ENCODE results near the gene TMEM161A. TPM values are rescaled to one million over a fixed set of nuclear protein-coding genes. Genes with fewer than 3 reads are reported as not detected.

TMEM161A gene
- polyA plus RNA-seq, 3 donors from 2014 or later, result 22.0 to 44.4 (median 32.3) TPM

DNA sequence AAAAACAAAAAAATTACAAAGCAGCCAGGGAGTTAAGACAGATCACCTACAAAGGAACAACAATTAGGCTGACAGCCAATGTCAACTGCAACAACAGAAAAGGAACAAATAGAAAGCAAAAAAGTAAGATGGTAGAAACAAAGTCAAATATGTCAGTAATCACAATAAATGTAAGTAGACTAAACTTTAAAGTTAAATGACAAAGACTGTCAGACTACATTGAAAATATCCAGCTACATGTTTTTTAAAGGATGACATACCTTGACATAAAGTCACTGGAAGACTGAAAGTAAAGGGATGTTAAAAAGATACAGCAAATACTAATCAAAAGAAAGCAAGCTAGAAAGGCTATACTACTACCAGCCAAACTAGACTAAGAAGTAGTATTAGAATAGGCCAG is 14.9 kb downstream of the TMEM161A start:
- Mint-ChIP-seq H3K4me3 (no peak overlapping the region), H3K27me3 (ENCODE audit: low read depth in 3 of 3) (no peaks in the 10 kb centered on the region), H3K36me3 (peaks cover 12 to 22% (median 21%) of the 10 kb centered on the region in 3 donors), H3K27ac (no peak overlapping the region), H3K9me3 (peaks cover 0 to 4% (median 0%) of the 10 kb centered on the region in 6 donors), H3K4me1 (no peaks in the 10 kb centered on the region)
- no peak for DNase-seq

DNA sequence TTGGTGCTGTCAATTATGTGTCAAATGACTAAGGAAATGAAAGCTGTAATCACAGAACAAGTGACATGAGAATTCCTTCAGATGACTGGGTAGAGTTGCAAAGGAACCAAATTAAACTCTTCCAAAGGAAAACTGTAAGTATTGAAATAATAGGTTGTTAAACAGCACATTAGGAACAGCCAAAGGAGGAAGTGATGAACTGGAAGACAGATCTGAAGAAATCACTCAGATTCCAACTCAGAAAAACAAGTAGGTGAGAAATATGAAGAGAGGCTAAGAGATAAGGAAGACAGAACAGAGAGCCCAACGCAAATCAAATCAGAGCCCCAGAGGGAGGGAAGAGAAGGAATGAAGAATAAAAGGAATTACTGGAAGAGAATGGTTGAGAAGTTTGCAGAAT is 15.4 kb downstream of the TMEM161A start:
- H3K27ac Mint-ChIP-seq, result peak overlapping the region in 1 of 6 donors; percentile 15
- peaks cover 0 to 4% (median 0%) of the 10 kb centered on the region in 6 donors for H3K9me3 Mint-ChIP-seq
- no peaks in the 10 kb centered on the region for H3K27me3 Mint-ChIP-seq (ENCODE audit: low read depth in 3 of 3)
- peaks cover 12 to 21% (median 21%) of the 10 kb centered on the region in 3 donors for H3K36me3 Mint-ChIP-seq
- H3K4me1 Mint-ChIP-seq, result no peaks in the 10 kb centered on the region
- H3K4me3 Mint-ChIP-seq, result no peak overlapping the region
- no peak for DNase-seq

DNA sequence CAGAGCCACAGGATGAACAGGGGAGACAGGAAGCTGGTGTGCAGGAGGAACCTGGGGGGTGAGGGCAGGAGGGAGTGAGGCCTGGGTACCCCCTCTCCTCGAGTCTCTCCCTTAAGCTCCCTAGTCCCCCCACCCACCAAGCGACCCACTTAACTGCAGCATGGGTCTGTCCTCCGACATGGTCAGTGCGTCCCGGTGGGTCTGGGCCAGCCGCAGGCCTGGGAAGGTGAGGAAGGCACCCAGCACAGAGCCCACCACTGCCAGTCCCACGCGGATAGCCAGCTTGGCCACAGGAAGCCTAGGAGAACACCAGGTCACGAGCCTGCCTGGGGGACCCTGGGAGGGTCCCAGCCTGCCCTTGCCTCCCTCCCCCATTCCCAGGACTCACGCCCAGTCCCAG is 16.9 kb downstream of the TMEM161A start:
- Mint-ChIP-seq H3K4me3 (no peak overlapping the region), H3K4me1 (no peaks in the 10 kb centered on the region), H3K27ac (no peak overlapping the region), H3K27me3 (ENCODE audit: low read depth in 3 of 3) (no peaks in the 10 kb centered on the region), H3K9me3 (peaks cover 0 to 4% (median 0%) of the 10 kb centered on the region in 6 donors), H3K36me3 (peaks cover 12 to 21% (median 19%) of the 10 kb centered on the region in 3 donors)
- DNase-seq, result no peak

DNA sequence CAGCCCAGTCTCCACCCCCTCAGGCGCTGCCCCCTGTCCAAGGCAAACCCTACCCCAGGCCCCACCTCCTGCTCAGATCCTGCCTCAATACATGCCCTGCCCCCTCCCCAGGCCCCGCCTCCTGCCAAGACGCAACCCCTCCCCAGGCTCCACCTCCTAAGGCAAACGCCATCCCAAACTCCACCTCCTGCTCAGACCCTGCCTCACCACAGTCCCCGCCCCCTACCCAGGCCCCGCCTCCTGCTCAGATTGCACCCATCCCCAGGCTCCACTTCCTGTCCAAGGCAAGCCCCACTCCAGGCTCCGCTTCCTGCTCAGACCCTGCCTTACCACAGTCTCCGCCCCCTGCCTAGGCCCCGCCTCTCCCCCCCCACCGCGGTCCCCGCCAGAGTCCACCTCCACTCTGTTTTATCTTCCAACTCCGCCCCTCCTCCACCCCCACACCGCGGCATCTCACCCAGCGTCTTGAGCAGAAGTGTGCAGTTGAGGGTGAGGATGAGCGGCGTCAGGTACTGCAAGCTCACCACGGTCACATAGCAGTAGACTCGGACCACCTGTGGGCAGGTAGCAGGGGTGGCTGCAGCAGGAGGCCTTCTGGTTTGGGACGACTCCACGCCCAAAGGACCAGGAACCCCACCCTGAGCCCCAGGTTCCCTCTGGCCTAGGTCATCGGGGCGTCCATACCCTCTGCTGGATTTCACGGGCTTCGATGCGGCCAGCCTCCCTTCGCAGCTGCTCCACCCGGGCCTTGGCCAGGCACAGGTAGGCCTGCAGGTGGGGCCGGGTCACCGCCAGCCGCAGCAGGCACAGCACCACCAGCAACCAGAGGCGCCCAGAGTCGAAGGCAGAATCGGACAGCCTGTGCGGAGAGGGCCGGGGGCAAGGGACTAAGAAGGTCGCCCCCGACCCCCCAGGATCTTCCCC is 17.7 kb downstream of the TMEM161A start:
- Mint-ChIP-seq H3K4me3 (no peak overlapping the region), H3K9me3 (peaks cover 0 to 4% (median 0%) of the 10 kb centered on the region in 6 donors), H3K27me3 (ENCODE audit: low read depth in 3 of 3) (no peaks in the 10 kb centered on the region), H3K36me3 (peaks cover 12 to 21% (median 19%) of the 10 kb centered on the region in 3 donors), H3K27ac (no peak overlapping the region), H3K4me1 (no peaks in the 10 kb centered on the region)
- no peak for DNase-seq

DNA sequence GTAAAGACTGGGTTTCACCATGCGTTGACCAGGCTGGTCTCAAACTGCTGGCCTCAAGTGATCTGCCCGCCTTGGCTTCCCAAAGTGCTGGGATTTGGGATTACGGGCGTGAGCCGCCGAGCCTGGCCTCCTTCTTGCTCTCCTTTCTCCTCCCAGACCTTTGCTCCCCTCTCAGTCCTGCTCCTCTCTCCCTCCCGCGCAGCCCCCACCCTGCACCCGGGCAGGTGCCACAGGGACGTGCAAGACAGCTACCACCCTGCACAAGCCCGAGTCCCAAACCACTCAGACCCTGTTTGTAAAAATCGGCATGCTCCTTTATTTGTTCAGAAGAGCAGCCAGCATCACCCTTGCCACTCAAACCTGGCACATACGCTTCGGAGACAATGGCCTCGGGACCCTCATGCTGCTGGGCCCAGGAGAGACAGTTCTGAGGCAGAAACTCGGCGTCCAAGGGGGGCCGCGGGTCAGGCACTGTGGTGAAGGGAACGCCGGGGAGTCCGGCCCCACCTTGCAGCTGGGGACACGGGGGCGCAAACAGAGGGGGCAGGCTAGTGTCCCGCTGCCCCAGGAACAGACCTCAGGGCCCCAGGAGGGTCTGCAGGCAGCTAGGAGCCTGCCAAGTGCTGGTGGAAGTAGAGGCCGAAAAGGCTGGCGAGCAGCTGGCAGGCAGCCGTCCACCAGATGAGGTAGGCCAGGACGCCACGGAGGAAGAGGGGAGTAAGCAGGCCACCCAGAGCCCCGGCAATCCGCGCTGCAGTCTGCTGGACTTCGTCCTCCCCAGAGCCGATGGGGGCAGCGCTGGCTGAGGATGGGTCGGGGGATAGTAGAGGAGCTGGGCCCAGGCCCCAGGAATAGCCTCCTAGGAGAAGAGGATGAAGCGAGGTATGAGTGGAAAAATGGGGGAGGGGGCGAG is 18.7 kb downstream of the TMEM161A start:
- Mint-ChIP-seq H3K27me3 (ENCODE audit: low read depth in 3 of 3) (no peaks in the 10 kb centered on the region), H3K9me3 (peaks cover 0 to 4% (median 0%) of the 10 kb centered on the region in 6 donors), H3K4me1 (no peaks in the 10 kb centered on the region), H3K36me3 (peaks cover 12 to 21% (median 19%) of the 10 kb centered on the region in 3 donors), H3K27ac (no peak overlapping the region), H3K4me3 (no peak overlapping the region)
- DNase-seq, result no peak

DNA sequence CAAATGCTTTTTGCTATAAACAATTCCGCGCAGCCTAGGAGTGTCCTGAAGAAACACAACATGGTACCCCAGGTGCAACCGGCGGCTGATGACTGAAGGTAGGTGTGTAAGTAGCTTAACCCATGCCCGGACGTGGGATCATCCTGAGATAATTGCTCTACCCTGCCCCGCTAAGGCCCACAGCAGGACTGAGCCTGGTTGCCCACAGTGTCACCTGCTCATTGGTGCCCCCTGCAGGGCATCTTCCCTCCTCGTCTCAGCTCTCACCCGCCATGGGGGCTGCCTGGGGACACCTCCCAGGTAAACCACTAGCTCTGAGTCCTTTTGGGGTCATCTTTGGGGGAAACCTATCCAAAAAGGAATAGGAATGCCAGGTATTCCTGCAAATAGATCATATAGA is 22.3 kb downstream of the TMEM161A start:
- Mint-ChIP-seq H3K9me3 (no peaks in the 10 kb centered on the region), H3K4me3 (no peak overlapping the region), H3K4me1 (peaks cover 9 to 10% of the 10 kb centered on the region in 2 donors), H3K27ac (no peak overlapping the region), H3K36me3 (no peaks in the 10 kb centered on the region), H3K27me3 (ENCODE audit: low read depth in 3 of 3) (no peaks in the 10 kb centered on the region)
- DNase-seq, result peak; percentile 28 to 49 (median 39)

DNA sequence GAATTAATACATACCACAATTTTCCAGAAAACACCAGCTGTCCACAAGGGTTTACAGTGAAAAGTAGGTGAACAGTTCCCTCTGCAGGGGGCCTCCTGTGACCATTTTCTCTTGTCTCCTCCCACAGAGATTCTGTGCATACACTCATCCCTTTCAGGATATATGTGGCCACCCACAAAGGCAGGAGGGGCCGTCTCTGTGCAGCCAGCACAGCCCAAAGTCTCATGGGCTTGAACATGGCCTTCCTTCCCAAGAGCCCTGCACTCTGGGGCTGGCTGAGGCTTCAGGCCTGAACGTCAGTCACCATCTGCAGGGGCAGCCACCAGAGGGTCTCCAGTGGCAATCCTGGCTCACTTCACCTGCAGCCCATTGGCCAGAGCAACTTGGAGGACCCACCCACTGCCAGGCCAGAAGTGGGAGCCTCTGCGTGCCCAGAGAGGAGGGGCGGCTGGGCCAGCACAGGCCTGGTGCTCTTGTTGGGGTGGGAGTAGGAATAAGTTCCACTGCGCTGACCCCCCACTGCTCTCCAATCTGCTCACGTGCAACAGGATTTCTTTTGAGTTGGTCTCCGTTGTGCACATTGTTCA is 25.1 kb downstream of the TMEM161A start:
- Mint-ChIP-seq H3K36me3 (no peaks in the 10 kb centered on the region), H3K9me3 (no peaks in the 10 kb centered on the region), H3K27ac (peak overlapping the region in 2 of 6 donors; percentile 11 to 12), H3K27me3 (ENCODE audit: low read depth in 3 of 3) (no peaks in the 10 kb centered on the region), H3K4me3 (no peak overlapping the region), H3K4me1 (peaks cover 9 to 15% of the 10 kb centered on the region in 2 donors)
- DNase-seq, result no peak

DNA sequence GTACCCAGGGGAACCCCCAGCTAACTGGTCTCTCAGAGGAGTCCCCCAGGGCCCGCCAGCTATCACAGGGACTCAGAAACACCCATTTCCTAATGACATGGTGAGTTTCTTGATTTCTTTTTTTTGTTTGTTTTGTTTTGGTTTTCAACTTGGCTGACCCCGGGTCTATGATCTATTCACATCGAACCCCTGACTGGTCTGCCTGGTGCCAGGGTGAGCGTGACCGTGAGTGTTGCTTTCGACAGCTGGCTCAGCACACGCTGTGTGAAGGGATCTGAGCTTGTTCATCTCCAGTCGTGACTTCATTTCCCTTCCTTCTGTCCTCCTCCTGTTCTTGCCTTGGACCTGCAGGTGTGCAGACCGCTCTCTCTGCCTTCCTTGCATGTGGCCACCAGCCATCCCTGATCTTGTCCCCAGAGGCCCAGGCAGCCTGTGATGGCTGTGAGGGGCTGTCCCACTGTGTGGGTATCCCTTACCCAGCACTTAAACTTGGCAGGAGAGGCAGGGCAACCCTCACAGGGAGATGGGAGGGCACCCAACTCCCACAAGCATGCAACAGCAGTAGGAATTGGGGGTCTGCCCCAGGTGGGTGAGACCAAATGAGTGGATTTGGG is 26.2 kb downstream of the TMEM161A start:
- H3K36me3 Mint-ChIP-seq, result peaks cover 0 to 8% (median 0%) of the 10 kb centered on the region in 3 donors
- peak overlapping the region in 3 of 6 donors; percentile 36 to 64 (median 57) for H3K27ac Mint-ChIP-seq
- H3K4me1 Mint-ChIP-seq, result peaks cover 9 to 15% of the 10 kb centered on the region in 2 donors
- no peak for DNase-seq
- H3K9me3 Mint-ChIP-seq, result no peaks in the 10 kb centered on the region
- no peaks in the 10 kb centered on the region for H3K27me3 Mint-ChIP-seq (ENCODE audit: low read depth in 3 of 3)
- H3K4me3 Mint-ChIP-seq, result no peak overlapping the region

DNA sequence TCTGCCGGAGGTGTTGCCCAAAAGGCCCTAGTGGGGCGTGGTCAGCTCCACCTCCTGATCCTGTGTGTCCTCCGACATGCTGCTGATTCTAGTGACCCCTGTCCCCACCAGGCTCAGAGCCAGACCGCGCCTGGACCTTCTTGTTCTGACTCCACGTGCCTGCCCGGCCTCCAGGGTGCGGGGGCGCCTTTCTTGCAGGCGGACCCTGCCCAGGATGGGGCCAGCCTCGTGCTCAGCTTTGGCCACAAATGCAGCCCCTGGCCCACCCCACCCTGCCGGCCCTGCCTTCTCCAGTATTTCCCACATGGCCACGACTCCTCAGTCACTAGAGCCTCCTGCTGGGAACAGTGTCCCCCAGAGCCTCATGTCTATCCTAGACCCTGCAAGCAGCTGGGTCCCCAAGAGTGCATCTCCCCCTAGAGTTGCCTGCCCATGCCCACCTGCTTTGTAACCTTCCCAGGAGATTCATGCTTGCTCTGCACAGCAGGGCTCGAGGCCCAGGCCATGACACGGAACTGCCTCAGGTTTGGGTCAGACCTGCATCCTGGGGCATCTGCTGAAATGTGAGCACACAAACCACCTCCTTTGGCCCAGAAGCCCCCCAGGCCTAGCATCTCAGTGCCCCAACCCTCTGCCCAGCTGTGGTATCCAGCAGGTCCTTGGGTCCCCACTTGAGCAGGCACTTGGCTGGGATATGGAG is 27.0 kb downstream of the TMEM161A start:
- H3K9me3 Mint-ChIP-seq, result no peaks in the 10 kb centered on the region
- H3K4me3 Mint-ChIP-seq, result no peak overlapping the region
- no peak for DNase-seq
- peaks cover 9 to 15% of the 10 kb centered on the region in 2 donors for H3K4me1 Mint-ChIP-seq
- no peaks in the 10 kb centered on the region for H3K27me3 Mint-ChIP-seq (ENCODE audit: low read depth in 3 of 3)
- H3K36me3 Mint-ChIP-seq, result peaks cover 0 to 8% (median 0%) of the 10 kb centered on the region in 3 donors
- H3K27ac Mint-ChIP-seq, result no peak overlapping the region

DNA sequence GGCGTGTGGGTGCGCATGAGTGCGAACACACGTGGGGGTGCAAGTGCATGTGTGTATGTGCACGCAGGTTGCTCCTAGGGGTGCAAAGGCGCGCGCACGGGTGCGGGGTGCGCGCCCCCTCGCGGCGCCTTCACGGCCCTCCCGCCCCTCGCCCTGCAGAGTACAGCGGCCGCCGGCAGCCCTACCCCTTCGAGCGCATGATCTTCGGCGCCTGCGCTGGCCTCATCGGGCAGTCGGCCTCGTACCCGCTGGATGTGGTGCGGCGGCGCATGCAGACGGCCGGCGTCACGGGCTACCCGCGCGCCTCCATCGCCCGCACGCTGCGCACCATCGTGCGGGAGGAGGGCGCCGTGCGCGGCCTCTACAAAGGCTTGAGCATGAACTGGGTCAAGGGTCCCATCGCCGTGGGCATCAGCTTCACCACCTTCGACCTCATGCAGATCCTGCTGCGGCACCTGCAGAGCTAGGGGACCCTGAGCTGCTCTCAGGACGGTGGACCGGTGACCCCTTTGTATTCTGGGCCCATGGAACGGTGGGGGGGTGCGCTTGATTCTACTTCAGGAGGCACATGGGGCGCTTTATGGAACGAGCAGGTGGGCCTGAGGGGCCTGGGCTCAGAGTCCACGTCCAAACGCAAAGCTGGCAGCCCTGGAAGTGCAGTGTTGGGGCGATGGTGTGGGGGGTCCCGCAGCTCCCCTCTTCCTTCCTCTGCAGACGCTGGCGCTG is 27.7 kb downstream of the TMEM161A start:
- Mint-ChIP-seq H3K4me3 (no peak overlapping the region), H3K9me3 (no peaks in the 10 kb centered on the region), H3K36me3 (peaks cover 0 to 8% (median 0%) of the 10 kb centered on the region in 3 donors), H3K27ac (no peak overlapping the region), H3K4me1 (peaks cover 9 to 15% of the 10 kb centered on the region in 2 donors), H3K27me3 (ENCODE audit: low read depth in 3 of 3) (no peaks in the 10 kb centered on the region)
- peak in 2 of 3 donors; percentile 16 to 30 for DNase-seq

DNA sequence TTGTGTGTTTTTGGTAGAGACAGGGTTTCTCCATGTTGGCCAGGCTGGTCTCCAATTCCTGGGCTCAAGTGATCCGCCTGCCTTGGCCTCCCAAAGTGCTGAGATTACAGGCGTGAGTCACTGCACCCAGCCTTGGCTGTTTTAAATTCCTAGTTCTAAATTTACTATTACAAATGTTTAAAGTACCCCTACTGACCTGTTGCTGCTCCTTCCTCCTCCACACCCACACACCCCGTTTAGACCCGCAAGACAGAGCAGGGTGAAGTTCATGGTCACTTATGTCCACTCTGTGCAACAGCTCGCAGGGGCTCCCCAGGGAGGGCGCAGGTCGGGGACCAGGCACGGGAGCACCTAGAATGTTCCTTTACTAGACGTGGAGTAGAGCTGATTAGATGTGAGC is 28.7 kb downstream of the TMEM161A start:
- H3K27me3 Mint-ChIP-seq (ENCODE audit: low read depth in 3 of 3), result no peaks in the 10 kb centered on the region
- no peak overlapping the region for H3K27ac Mint-ChIP-seq
- peak overlapping the region in 2 of 5 donors; percentile 10 to 14 for H3K4me3 Mint-ChIP-seq

DNA sequence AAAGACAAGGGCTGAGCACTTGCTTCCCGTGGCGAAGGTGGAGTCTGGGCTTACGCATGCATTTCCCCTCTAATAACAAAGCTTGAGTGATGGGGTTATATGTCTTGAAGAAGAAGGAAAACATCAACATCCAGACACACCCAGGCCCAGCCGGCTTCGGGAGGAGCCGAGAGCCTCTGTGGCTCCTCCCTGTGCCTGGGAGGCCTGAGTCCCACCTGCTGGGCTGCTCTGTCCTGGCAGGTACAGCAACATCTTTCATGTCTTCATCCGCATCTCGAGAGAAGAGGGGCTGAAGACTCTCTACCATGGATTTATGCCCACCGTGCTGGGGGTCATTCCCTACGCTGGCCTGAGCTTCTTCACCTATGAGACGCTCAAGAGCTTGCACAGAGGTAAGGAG is 30.6 kb downstream of the TMEM161A start:
- no peaks in the 10 kb centered on the region for H3K27me3 Mint-ChIP-seq (ENCODE audit: low read depth in 3 of 3)
- H3K4me1 Mint-ChIP-seq, result peaks cover under 1 to 12% of the 10 kb centered on the region in 2 donors
- no peak overlapping the region for H3K27ac Mint-ChIP-seq
- no peaks in the 10 kb centered on the region for H3K9me3 Mint-ChIP-seq
- no peak for DNase-seq
- H3K36me3 Mint-ChIP-seq, result peaks cover 0 to 8% (median 0%) of the 10 kb centered on the region in 3 donors
- no peak overlapping the region for H3K4me3 Mint-ChIP-seq

More for the DNA sequence above, 28.7 kb downstream of the TMEM161A start:
- Mint-ChIP-seq H3K36me3 (peaks cover 0 to 8% (median 0%) of the 10 kb centered on the region in 3 donors), H3K9me3 (no peaks in the 10 kb centered on the region), H3K4me1 (peaks cover 9 to 17% of the 10 kb centered on the region in 2 donors)
- no peak for DNase-seq
